Measurements from ENCODE around the gene UBQLNL. TPM values are rescaled to one million over a fixed set of nuclear protein-coding genes. Genes with fewer than 3 reads are reported as not detected.
A peak's percentile ranks its signal among the peaks of the same experiment; 100 is the strongest.

The UBQLNL gene
- total RNA-seq, 4 donors from 2014 or later: 0.27 TPM; not detected in 3

- H3K4me3 ChIP-seq: no peak overlapping the region
- TF ChIP-seq CTCF (IDR thresholded peaks at IDR 0.05) (no peak), POLR2A (IDR thresholded peaks at IDR 0.05) (no peak)
- no peaks in the 10 kb centered on the region for H3K27me3 ChIP-seq
- no peaks in the 10 kb centered on the region for H3K9me3 ChIP-seq
- no peaks in the 10 kb centered on the region for H3K4me1 ChIP-seq
- DNase-seq: no peak
- H3K27ac ChIP-seq: no peak overlapping the region
- WGBS, 2 donors: 55 to 64% methylated on average over 3 of the region's 3 CpGs
- intact Hi-C loops (cut with DNase I): no loop called here
- H3K36me3 ChIP-seq: no peaks in the 10 kb centered on the region
Observed at GRCh38 chr11:5486421-5486820, 30.1 kb downstream of the UBQLNL start.

GRCh38 chr11:5486003-5486402 lies 30.5 kb downstream of the UBQLNL start:
- H3K9me3 ChIP-seq: no peaks in the 10 kb centered on the region
- no peaks in the 10 kb centered on the region for H3K27me3 ChIP-seq
- no peak for TF ChIP-seq POLR2A (IDR thresholded peaks at IDR 0.05)
- no peak for TF ChIP-seq CTCF (IDR thresholded peaks at IDR 0.05)
- H3K36me3 ChIP-seq: no peaks in the 10 kb centered on the region
- H3K27ac ChIP-seq: no peak overlapping the region
- 79 to 83% methylated on average over 3 of the region's 3 CpGs for WGBS, 2 donors
- intact Hi-C loops (cut with DNase I): no loop called here
- no peak overlapping the region for H3K4me3 ChIP-seq
- H3K4me1 ChIP-seq: no peaks in the 10 kb centered on the region
- no peak for DNase-seq

- H3K9me3 ChIP-seq: no peaks in the 10 kb centered on the region
- no peak for DNase-seq
- H3K27me3 ChIP-seq: no peaks in the 10 kb centered on the region
- no peak overlapping the region for H3K27ac ChIP-seq
- H3K4me3 ChIP-seq: no peak overlapping the region
- H3K4me1 ChIP-seq: no peaks in the 10 kb centered on the region
- no peaks in the 10 kb centered on the region for H3K36me3 ChIP-seq
- intact Hi-C loops (cut with DNase I): loop anchor here (10.0 kb wide), 1 partner anchor 328 kb away; the partner anchor contains the start of gene OR52N2
- TF ChIP-seq CTCF (IDR thresholded peaks at IDR 0.05): peak; percentile 45 to 75 (median 66)
- no peak for TF ChIP-seq POLR2A (IDR thresholded peaks at IDR 0.05)
- WGBS, 2 donors: 41 to 46% methylated on average over 2 of the region's 2 CpGs
Observed at GRCh38 chr11:5476186-5476819, 40.2 kb downstream of the UBQLNL start.

- no peak for DNase-seq
- Histone ChIP-seq H3K4me1 (no peaks in the 10 kb centered on the region), H3K27ac (no peak overlapping the region), H3K4me3 (no peak overlapping the region), H3K36me3 (no peaks in the 10 kb centered on the region), H3K27me3 (no peaks in the 10 kb centered on the region), H3K9me3 (no peaks in the 10 kb centered on the region)
- no peak for TF ChIP-seq POLR2A (IDR thresholded peaks at IDR 0.05)
- no peak for TF ChIP-seq CTCF (IDR thresholded peaks at IDR 0.05)
- intact Hi-C loops (cut with DNase I): loop anchor here (10.0 kb wide), 1 partner anchor 331 kb away; the partner anchor contains the start of gene OR52N2
Observed at GRCh38 chr11:5473921-5474320, 42.6 kb downstream of the UBQLNL start.

GRCh38 chr11:5467527-5467926 lies 49.0 kb downstream of the UBQLNL start:
- DNase-seq: no peak
- Histone ChIP-seq H3K27ac (no peak overlapping the region), H3K4me1 (no peaks in the 10 kb centered on the region), H3K27me3 (no peaks in the 10 kb centered on the region), H3K4me3 (no peak overlapping the region), H3K36me3 (no peaks in the 10 kb centered on the region), H3K9me3 (no peaks in the 10 kb centered on the region)
- intact Hi-C loops (cut with DNase I): no loop called here
- 5 to 65% methylated on average over 2 of the region's 2 CpGs for WGBS, 2 donors
- TF ChIP-seq CTCF (IDR thresholded peaks at IDR 0.05): no peak

Other genes starting within 250 kb of the UBQLNL start
- not detected for gene HBE1, start 246.8 kb downstream of the UBQLNL start, total RNA-seq
- gene OR51B4, start 214.8 kb downstream of the UBQLNL start, total RNA-seq: not detected
- not detected for gene OR51B2, start 192.4 kb downstream of the UBQLNL start, total RNA-seq
- under 1 TPM in 1 of 4 donors, not detected in 3; 0.57 TPM for gene OR51B5, start 173.2 kb downstream of the UBQLNL start, total RNA-seq
- gene OR51B6, start 165.2 kb downstream of the UBQLNL start, total RNA-seq: not detected
- gene OR51M1, start 132.9 kb downstream of the UBQLNL start, total RNA-seq: not detected
- gene OR51Q1, start 94.6 kb downstream of the UBQLNL start, total RNA-seq: not detected
- under 1 TPM in 1 of 4 donors, not detected in 3; 0.38 TPM for gene OR51I1, start 75.2 kb downstream of the UBQLNL start, total RNA-seq
- not detected for gene OR51I2, start 67.4 kb downstream of the UBQLNL start, total RNA-seq
- not detected for gene OR52D1, start 28.0 kb downstream of the UBQLNL start, total RNA-seq
- gene UBQLN3, start 6.7 kb downstream of the UBQLNL start, total RNA-seq: not detected
- gene OR52H1, start 31.8 kb upstream of the UBQLNL start, total RNA-seq: under 1 TPM in 1 of 4 donors, not detected in 3; 0.38 TPM
- not detected for gene OR52B6, start 64.2 kb upstream of the UBQLNL start, total RNA-seq
- gene TRIM6, start 79.9 kb upstream of the UBQLNL start, total RNA-seq: 1 to 10 TPM; 1.7 to 9.9 (median 6.4) TPM
- 1 to 10 TPM; 2.9 to 7.4 (median 6.2) TPM for gene TRIM34, start 108.3 kb upstream of the UBQLNL start, total RNA-seq
- gene TRIM5, start 168.4 kb upstream of the UBQLNL start, total RNA-seq: 10 to 100 TPM; 12.6 to 15.7 (median 14.9) TPM
- 10 to 100 TPM; 16.0 to 51.9 (median 32.1) TPM for gene TRIM22, start 173.1 kb upstream of the UBQLNL start, total RNA-seq
- not detected for gene OR56B1, start 219.7 kb upstream of the UBQLNL start, total RNA-seq
- not detected for gene OR52N4, start 237.5 kb upstream of the UBQLNL start, total RNA-seq